ENCODE results near the gene LILRB3.
"Not testable (repeated sequence)": the region's sequence is repeated elsewhere in the genome, so short reads cannot be mapped to it uniquely, and the experiment has no call there.

LILRB3 gene

DNA sequence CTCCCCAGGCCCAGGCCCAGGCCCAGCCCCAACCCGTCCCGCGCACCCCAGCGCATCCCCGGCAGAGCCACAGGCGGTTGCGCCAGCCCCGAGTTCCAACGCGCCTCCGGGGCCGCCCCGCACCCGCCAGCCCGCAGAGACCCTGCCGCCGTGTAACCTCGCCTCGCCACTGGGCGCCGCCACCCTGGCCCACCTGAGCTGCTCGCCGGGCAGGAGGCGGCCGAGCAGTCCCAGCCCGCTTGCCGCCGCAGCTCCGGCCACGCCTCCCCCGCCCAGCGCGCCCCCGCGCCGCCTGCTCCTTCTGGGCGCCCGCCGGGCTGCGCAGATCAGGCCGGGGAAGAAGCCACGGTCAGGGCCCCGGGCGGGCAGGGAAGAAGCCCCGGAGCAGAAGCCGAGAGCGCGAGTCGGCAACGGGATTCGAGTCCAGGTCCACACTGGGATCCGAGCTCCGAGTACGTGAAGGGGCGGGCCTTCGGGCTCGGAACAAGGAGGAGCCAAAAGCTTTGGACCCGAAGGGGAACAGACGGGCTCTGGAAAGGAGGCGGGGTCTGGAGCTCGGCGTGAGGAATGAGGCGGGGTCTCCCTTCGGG, 33.6 kb downstream of the LILRB3 start, which contains the start of gene MBOAT7:
Gene MBOAT7, minus strand, starts transcription at position 436 of the 590 bp plus-strand sequence. CDS start 1,072 bp downstream, outside the sequence.
- DNase-seq = no peak

DNA sequence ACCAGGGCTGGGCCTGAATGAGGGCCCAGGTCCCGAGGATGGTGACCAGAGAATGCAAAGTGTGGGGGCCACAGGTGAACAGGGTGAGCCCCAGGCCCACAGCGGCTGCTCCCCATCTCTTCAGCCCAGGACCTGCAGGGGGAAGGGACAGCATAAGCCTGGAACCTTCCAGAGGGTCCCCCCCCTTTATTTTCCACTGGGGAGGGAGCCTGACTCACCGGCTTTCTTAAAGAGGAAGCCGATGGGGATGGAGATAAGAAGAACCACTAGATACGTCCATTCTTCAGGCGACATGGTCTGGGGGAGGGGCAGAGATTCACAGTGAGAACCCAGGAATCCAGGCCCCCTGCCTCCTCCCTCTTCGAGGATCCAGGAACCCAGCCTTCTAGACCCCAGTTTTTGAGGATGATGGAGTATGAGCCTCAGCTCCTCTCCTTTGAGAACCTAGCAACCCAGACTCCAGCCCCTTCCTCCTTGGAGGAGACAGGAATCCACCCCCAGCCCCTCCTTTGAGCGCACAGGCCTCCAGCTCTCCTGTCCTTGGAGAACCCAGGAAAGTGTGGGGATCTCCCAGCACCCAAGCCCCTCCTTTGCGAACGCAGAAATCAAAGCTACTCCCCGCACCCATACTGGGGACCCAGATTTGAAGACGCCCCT, 34.5 kb downstream of the LILRB3 start:
- DNase-seq = peak; percentile 68

DNA sequence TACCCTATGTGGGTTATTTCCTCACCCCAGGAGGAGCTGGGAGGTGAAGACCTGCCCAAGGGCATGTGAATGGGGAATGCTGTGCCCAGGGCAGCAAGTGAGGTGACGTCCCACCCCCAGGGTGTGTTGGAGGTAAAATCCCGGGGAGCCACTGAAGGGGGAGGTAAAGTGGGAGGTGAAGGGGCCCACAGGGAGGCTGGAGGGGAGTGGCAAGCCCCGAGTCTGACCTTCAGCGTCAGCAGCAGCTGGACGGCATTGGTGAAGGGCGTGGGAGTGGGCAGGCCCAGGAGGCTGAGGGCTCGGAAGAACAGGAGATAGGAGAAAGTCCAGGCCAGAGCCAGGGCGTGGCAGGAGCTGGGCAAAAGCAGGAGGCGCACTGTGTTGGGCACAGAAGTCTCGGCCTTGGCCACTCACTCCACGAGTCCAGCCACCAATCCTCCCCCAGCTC, 35.8 kb downstream of the LILRB3 start:
- no peak for DNase-seq

DNA sequence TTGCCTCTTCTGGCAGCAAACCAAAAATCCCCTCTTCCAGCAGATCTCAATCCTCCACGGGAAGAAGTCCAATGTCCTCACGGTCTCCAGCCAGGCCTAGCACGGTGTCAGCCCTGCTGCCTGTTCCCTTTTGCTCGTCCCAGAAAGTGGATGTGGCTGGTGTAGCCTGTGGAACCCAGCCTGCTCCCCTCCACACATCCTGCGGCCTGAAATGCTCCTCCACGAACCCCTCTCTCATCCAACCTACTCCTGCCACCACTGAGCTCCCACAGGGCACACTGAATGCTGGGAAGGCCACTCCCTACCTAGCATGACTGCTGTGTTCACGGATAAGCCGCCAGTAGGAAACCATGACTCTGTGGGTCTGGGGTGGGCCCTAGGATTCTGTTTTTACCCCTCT, 36.5 kb downstream of the LILRB3 start:
- no peak for DNase-seq

DNA sequence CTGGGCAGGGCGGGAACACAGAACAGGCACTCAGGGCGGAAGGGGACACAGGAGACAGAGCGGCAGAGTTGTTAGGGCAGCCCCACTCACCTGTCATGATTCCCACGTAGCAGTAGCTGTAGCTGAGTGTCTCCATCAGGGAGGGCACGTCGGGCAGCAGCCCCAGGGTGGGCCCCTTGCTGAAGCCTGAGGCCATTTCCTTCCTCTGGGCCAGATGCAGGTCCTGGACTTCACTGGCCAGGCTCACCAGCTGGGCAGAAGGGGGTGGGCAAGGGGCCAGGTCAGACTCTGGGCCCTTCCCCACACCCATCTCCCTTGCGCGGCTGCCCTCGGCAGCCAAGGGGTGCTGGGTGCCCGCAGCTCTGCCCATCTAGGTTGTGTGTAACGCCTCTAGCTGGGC, 39.4 kb downstream of the LILRB3 start:
- no peak for DNase-seq

DNA sequence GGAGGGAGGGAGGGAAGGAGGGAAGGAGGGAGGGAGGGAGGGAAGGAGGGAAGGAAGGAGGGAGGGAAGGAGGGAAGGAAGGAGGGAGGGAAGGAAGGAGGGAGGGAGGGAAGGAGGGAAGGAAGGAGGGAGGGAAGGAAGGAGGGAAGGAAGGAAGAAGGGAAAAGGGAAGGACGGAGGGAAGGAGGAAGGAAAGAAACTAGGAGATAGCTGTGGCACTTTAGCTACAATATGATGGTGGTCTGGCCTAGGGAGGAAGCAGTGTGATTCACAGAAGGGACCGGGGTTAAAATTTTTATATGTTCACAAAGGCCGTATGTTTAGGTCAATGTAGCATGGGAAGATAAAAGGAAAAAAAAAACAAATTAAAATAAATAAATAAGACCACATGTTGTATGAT, 40.9 kb downstream of the LILRB3 start:
- DNase-seq = not testable (repeated sequence)

DNA sequence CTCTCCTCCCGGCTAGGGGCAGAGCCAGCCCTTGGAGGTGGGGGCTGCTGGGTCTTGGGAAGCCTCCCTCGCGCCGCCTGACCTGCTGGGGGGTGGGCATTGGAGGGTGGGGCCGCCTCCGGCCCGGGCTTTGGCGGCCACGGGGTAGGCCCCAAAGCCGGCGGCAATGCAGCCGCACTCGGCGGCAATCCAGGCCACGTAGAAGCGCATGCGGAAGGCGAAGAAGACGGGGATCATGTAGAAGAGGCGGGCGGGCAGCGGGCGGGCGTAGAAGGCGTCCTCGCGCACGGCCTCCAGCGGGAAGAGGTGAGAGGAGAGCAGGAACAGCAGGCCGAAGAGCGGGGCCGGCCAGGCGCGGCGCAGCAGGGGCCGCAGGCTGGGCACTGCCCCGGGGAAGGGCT, 42.1 kb downstream of the LILRB3 start:
- DNase-seq = no peak

DNA sequence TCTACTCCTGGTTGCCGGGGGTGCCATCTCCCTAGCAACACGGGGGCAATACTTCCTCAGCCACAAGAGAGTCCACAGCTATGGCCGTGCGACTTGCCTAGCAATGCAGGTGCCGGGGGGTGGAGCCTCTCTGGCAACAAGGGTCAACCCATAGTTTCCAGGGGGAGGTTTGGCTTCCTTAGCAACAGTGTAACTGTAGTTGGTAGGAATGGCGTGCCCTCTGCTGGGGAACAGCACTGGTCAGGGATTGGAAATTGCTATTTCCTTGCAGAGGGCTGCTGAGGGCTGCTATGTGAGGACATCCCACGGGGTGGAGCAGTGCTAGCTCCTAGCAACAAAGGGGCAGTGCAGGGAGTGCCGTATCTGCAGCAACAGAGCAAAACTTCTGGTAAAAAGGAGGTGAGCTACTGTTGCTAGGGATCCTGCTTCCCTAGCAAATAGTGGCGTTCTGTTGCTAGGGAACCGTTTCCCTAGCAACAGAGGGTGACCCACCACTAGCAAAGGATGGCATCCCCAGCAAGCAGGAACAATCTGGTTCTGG, 42.8 kb downstream of the LILRB3 start:
- no peak for DNase-seq

DNA sequence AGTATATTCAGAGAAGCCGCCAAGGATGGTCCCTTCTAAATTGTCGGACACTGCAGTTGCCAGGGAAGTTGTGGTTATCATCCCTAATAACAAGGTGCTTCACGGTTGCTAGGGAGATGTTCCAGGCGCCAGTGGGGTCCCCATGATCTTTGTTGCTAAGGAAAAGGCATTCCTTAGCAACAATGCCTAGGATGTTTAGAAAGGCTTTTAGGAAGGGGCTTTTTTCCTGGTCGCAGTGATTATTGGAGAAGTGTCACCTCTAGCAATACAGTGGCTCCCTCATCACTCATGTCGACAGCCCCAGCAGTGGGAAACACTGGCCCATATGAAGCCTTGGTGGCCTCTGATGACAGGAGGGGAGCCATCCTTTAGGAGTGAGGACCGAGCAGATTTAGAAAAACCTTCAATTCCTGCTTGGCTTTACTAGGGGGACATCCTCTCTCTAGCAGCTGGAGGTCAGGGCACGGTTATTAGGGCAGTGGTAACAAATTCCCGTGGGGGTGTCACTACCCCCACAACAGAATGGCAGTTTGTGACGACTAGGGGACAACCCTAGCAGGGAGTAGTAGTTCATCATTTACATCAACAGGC, 43.5 kb downstream of the LILRB3 start:
- no peak for DNase-seq

DNA sequence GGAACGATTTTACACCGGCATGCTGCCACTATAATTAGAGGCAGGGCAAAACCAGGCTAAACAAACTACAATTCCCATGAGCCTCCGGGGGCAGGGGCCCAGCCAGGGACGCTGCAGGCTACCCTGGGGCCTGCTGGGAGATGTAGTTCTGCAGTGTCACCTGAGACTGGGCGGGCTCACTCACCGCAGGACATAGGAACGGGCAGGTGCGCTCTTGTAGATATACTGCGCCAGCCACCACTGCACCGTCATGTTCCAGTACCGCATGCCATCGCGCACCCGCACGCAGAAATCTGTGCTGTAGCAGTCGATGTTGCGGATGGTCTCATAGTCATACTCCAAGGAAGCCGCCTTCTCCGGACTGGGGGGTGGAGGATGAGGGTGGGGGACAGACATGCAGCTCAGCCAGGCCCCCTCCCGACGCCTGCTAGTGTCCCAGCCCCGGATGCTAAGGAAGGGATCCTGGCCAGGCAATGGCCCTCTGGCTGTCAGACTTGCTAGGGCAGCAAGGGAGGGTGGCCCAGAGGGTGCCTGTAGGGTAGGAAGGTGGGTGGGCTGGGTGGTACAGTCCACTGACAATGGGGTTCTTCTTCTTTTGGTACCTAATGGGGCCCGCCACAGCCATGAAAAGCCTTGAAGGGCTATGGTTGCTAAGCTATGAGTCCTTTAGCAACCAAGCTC, 44.1 kb downstream of the LILRB3 start:
- peak; percentile 49 for DNase-seq

DNA sequence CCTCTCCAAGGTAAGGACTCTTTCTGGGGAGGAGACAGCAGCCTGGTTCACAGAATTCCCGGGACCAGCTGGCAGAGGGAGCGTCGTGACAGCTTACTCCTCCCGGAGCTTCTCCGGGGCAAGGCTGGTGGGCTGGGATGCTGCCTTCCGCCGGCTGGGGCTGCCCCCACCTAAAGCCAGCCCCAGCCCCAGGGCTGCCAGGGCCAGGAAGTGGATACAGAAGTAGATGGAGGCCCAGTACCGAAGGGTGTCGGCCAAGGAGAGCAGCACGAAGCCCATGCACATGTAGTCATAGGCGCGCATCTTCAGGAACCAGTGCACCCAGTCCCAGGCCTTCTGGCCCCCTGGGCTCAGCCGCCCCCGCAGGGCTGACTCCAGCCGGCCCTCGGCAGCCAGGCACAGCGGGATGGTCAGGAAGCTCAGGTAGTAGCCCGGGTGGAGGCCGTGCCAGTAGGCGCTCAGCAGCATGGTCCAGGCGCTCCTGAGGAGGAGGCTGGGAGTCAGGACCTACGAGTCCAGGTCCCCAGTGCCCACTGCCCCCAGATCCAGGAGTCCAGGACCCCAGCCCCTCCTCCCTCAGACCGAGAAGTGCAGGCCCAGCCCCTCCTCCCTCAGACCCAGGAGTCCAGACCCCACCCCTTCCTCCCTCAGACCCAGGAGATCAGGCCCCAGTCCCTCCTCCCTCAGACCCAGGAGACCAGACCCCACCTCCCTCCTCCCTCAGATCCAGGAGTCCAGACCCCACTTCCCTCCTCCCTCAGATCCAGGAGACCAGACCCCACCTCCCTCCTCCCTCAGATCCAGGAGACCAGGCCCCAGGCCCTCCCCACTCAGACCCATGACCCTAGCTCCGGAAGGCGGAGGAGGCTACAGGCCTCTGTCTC, 48.6 kb downstream of the LILRB3 start:
- no peak for DNase-seq

DNA sequence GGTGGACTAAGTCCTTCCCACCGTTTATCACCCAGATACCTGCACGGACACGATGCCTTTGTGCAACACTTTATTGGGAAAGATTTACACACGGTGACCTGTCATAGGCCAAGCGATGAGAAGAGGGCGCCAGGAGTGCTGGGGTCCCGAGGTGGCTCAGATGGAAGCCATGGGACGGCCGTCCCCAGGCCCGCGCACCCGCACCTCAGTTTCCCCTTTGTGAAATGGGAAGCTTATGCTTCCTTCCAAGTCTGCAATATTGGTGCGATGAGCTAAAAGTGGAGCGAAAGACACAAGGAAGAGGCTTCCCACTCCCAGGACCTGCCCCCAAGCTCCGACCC, 49.5 kb downstream of the LILRB3 start:
- DNase-seq = no peak

DNA sequence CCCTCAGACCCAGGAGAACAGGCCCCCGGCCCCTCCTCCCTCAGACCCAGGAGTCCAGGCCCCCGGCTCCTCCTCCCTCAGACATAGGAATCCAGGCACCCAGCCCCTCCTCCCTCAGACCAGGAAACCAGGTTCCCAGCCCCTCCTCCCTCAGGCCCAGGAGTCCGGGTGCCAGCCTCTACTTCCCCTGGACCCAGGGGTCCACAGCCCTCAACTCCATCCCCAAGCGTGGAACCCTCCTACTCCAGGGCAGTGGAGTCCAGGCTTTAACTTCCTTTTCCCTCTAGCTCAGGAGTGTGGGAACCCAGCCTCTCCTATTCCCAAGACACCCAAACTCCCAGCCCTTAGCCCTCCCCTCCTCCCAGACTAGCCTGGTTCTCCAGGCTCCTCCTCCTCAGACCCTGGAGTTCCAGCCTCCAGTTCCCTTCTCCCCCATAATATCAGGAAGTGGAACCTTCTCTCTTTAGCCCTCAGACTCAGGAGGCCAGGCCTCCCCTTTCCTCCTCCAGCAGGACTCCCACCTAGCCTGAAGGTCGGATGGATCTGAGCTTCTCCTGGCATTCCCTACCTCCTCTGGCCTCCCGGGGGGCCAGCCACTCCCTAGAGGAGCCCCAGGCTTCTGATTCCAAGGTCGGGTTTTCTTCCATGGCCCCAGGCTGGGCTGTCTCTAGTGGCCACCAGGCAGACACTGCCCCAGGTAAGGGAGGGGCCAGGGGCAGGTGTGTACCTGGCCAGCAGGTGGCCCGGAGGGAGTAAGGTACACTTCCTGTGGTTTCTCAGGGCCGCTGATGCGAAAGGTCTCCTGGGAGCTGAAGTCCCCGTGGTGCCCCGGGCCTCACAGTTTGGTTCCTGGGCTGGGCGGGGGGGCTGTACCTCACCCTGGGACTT, 50.1 kb downstream of the LILRB3 start, which contains the start of gene TMC4:
Gene TMC4, minus strand, starts transcription at position 690 of the 888 bp plus-strand sequence. Its CDS starts 43 bp downstream, at position 647.
- peak; percentile 20 for DNase-seq

DNA sequence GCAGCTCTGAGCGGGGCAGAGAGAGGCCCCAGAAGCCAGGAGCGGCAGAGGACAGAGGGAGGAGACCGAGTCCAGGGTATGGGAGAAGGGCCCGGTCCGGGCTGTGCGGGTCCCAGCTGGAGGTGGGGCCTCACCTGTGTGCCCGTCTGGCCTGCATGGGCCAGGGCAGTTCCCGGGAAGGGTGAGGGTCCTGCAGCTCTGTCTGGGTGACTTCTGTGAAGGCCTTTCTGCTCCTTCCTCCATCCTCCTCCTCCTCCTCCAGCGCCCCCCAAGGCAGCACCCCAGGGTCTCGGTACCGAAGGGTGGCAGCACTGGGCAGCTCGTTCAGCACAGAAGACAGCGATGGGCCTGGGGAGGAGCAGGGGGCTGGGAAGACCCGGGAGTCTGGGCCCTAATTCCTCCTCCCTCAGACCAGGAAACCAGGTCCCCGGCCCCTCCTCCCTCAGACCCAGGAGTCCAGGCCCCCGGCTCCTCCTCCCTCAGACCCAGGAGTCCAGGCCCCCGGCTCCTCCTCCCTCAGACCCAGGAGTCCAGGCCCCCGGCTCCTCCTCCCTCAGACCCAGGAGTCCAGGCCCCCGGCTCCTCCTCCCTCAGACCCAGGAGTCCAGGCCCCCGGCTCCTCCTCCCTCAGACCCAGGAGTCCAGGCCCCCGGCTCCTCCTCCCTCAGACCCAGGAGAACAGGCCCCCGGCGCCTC, 50.9 kb downstream of the LILRB3 start:
- DNase-seq = not testable (repeated sequence)

DNA sequence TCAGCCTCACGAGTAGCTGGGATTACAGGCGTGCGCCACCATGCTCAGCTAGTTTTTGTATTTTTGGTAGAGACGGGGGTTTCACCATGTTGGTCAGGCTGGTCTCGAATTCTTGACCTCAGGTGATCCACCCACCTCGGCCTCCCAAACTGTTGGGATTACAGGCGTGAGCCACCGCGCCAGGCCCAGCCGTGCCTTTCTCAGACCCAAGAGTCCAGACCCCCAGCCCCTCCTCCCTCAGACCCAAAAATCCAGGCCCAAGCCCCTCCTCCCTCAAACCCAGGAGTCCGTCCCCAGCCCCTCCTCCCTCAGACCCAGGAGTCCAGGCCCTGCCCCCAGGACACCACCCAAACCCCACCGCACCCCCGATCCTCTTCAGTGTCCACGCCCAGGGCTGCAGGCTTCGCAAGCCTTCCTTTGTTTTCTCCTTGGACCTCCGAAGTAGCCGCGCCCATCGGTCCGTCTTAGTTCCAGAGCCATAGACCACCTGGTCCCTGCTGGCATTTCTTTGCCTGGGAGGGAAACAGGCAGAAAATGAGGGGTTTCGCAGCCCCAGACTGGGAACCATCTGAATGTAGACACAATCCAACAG, 53.6 kb downstream of the LILRB3 start:
- no peak for DNase-seq

DNA sequence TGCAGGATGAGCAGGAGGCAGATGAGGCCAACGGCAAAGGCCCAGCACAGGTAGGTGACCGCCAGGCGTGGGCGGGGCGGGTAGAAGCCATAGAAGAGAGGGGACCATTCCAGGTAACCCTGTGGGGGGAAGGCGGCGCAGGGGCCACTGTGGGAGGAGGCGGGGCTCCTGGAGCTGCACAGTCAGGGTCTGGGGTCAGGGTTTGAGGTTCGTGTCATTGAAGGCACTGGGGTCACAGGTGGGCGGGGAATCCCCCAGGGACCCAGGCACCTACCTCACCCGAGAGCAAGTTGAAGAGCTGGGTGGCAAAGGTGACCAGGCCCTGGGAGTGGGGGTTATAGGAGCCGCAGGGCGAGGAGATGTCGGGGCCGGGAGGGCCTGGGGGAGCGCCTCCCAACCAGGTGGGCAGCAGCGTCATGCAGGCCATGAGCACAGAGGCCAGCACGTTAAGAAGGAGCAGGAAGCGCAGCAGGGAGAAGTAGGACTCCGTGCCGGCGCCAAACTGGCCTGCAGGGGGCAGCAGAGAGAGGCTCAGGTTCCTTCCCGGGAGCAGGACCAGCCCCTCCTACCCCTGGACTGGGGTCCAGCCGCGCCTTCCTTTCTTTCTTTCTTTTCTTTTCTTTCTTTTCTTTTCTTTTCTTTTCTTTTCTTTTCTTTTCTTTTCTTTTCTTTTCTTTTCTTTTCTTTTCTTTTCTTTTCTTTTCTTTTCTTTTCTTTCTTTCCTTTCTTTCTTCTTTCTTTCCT, 54.5 kb downstream of the LILRB3 start:
- peak; percentile 88 for DNase-seq
